Cardiac muscle cell (in vitro differentiated cells and primary cell): ENCODE results near the gene SLC25A30. TPM values are rescaled to one million over a fixed set of nuclear protein-coding genes. Genes with fewer than 3 reads are reported as not detected.

ENCODE experiments used
- DNase-seq, 2 donors: peaks; one replicate each; pipeline versions ENCODE4 v3.0.0 to v3.0.0-alpha.2; 2010 to 2017; ENCODE audit warnings: low read depth in 1 of 2, low spot score in 1 of 2
- H3K27ac ChIP-seq: fragments of 200-600 bp; sonication (generic); 2 replicates; pipeline ENCODE4 v1.5.1; 2016
- H3K27me3 ChIP-seq: fragments of 200-600 bp; sonication (generic); 2 replicates; pipeline ENCODE4 v1.6.0; 2016; ENCODE audit warnings: control low read depth
- H3K36me3 ChIP-seq: fragments of 200-600 bp; sonication (generic); 2 replicates; pipeline ENCODE4 v1.5.1; 2016; ENCODE audit warnings: control low read depth
- H3K4me1 ChIP-seq: fragments of 200-600 bp; sonication (generic); 2 replicates; pipeline ENCODE4 v1.8.1; 2017; ENCODE audit warnings: low read depth, mild to moderate bottlenecking, mixed run types
- H3K4me3 ChIP-seq: fragments of 200-600 bp; sonication (generic); 2 replicates; pipeline ENCODE4 v1.5.1; 2016; ENCODE audit warnings: mild to moderate bottlenecking
- H3K9me3 ChIP-seq: fragments of 200-600 bp; sonication (generic); 2 replicates; pipeline ENCODE4 v1.5.1; 2017; ENCODE audit warnings: low read depth, mild to moderate bottlenecking, control low read depth
- polyA plus RNA-seq: library from polyadenylated mRNA; unstranded; fragments of >200 nt; fragmentation: Nextera tagmentation; extraction: Ambion mirVana; gene quantifications from 2 replicates; pipeline ENCODE4 v1.2.1, GENCODE V29; 2016
- total RNA-seq: library from RNA; depleted of rRNA; stranded (reverse); fragments of >200 nt; gene quantifications from 2 replicates; pipeline ENCODE4 v1.2.3, GENCODE V29; 2016
- TF ChIP-seq, protein P1 (sequence below): IDR thresholded peaks from 2 replicates; pipeline ENCODE4 v1.5.1; 2012; ENCODE audit warnings: low read depth, mild to moderate bottlenecking, low read length

The SLC25A30 gene
- total and polyA plus RNA-seq, 2 experiments from 2014 or later: 7.4 to 8.6 TPM

DNA sequence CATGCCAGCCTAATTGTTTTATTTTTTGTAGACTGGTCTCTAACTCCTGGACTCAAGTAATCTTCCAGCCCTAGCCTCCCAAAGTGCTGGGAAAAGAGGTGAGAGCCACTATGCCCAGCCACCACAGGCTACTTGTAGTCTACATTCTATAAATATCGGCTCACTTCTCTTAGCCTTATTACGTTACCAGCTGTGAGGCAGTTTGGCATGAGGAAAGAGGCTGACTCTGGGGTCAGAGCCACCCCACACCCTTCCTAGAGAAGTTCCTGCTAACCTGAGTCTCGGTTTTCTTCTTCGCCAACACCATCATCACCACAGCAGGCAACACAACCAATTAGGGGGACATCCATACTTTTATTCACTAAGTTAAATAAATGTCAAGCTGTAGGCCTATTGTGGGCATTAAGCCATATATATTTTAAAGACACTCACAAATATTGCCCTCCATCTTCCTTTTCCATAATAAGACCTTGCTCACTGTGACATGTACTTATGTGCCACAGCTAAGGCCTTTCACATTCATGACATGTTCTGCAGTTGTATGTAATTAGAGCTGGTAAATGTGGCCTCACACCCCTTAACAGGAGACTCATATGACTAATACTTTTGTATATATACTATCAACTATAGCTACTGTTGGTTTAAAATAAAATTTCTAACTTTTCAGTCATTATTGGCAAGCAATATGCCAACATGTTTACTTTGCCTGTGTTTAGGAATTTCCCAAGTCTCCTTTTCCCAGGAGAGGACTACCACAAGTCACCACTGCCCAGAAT lies 5.7 kb downstream of the SLC25A30 start:
- peak overlapping the region; percentile 9 for H3K27ac ChIP-seq
- H3K27me3 ChIP-seq: no peaks in the 10 kb centered on the region
- peaks cover 6% of the 10 kb centered on the region for H3K4me1 ChIP-seq
- peaks cover 6% of the 10 kb centered on the region for H3K36me3 ChIP-seq
- H3K9me3 ChIP-seq: no peaks in the 10 kb centered on the region
- TF ChIP-seq, protein P1, sequence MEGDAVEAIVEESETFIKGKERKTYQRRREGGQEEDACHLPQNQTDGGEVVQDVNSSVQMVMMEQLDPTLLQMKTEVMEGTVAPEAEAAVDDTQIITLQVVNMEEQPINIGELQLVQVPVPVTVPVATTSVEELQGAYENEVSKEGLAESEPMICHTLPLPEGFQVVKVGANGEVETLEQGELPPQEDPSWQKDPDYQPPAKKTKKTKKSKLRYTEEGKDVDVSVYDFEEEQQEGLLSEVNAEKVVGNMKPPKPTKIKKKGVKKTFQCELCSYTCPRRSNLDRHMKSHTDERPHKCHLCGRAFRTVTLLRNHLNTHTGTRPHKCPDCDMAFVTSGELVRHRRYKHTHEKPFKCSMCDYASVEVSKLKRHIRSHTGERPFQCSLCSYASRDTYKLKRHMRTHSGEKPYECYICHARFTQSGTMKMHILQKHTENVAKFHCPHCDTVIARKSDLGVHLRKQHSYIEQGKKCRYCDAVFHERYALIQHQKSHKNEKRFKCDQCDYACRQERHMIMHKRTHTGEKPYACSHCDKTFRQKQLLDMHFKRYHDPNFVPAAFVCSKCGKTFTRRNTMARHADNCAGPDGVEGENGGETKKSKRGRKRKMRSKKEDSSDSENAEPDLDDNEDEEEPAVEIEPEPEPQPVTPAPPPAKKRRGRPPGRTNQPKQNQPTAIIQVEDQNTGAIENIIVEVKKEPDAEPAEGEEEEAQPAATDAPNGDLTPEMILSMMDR: no peak
- H3K4me3 ChIP-seq: no peak overlapping the region
- DNase-seq: no peak

DNA sequence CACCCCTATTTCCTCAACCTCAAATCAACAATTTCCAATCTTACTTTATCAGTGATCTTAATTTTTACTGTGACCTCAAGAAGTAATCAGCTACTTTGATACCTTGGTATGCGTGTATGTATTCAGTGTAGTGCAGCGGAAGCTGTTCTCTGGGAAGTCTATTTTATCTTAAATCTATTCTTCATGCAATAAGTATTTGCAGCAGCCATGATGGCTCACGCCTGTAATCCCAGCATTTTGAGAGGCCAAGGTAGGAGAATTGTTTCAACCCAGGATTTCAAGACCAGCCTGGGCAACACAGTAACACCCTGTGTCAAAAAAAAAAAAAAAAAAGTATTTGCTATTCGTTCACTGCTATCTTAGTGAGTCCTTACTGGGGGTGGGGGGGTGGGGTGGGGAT lies 6.5 kb downstream of the SLC25A30 start:
- no peak overlapping the region for H3K4me3 ChIP-seq
- no peaks in the 10 kb centered on the region for H3K27me3 ChIP-seq
- TF ChIP-seq, protein P1: no peak
- peaks cover 6% of the 10 kb centered on the region for H3K36me3 ChIP-seq
- peak overlapping the region; percentile 28 for H3K27ac ChIP-seq
- H3K9me3 ChIP-seq: no peaks in the 10 kb centered on the region
- DNase-seq: no peak
- peaks cover 6% of the 10 kb centered on the region for H3K4me1 ChIP-seq

DNA sequence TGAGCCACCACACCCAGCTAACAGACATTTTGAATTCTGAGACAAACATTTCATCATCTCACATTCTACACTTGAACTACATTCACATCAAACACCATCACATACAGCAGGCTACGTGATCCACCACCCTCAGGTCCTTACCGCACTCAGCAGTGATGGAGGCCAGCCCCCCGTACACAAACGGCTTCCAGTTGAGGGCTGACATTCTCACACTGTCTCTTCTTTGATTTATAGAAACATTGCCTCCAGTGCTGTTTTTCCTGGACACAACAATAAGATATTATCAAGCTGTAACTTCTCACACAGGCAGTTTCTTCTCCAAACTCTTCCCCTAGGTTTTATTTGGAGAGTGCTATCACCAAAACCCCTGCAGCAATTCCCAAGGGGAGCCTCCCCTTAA lies 7.0 kb downstream of the SLC25A30 start:
- Histone ChIP-seq H3K27me3 (no peaks in the 10 kb centered on the region), H3K4me1 (peaks cover 6% of the 10 kb centered on the region), H3K27ac (peak overlapping the region; percentile 28), H3K36me3 (peaks cover 6% of the 10 kb centered on the region), H3K4me3 (no peak overlapping the region), H3K9me3 (no peaks in the 10 kb centered on the region)
- no peak for DNase-seq
- TF ChIP-seq, protein P1: no peak

DNA sequence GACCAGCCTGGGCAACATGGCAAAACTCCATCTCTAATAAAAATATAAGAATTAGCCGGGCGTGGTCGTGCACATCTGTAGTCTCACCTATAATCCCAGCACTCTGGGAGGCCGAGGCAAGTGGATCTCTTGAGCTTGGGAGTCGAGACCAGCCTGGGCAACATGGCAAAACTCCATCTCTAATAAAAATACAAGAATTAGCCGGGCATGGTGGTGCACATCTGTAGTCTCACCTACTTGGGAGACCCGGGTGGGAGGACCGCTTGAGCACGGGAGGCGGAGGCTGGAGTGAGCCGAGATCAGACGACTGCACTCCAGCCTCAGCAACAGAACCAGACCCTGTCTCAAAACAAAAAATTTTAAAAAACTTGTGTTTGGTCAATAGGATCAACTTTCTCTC lies 7.7 kb downstream of the SLC25A30 start:
- Histone ChIP-seq H3K27me3 (no peaks in the 10 kb centered on the region), H3K27ac (no peak overlapping the region), H3K4me1 (peaks cover 6% of the 10 kb centered on the region), H3K36me3 (peaks cover 6% of the 10 kb centered on the region), H3K4me3 (no peak overlapping the region), H3K9me3 (no peaks in the 10 kb centered on the region)
- TF ChIP-seq, protein P1: no peak
- DNase-seq: no peak

DNA sequence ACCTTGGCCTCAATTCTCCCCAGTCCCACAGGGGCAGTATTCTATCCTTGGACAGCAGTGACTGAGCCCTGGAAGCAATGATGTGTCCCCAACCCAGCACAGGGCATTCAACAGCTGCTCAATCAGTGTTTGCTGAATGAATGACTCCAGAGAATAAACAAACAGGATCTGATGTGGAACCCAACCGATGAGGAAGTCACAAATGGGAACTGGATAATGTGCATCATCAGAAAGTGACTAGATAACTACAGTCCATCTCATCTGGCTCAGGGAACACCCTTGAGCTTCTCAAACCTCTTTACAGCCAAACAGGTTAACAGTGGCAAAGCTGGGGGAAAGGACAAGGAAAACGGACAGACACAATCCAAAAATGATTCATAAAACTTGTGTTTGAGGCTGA lies 8.2 kb downstream of the SLC25A30 start:
- H3K36me3 ChIP-seq: peaks cover 8% of the 10 kb centered on the region
- TF ChIP-seq, protein P1: no peak
- H3K4me1 ChIP-seq: peaks cover 4% of the 10 kb centered on the region
- no peak for DNase-seq
- no peak overlapping the region for H3K4me3 ChIP-seq
- no peak overlapping the region for H3K27ac ChIP-seq
- no peaks in the 10 kb centered on the region for H3K27me3 ChIP-seq
- no peaks in the 10 kb centered on the region for H3K9me3 ChIP-seq
